ENCODE data around the gene MYRIP.
A peak's percentile ranks its signal among the peaks of the same experiment; 100 is the strongest.
"Not testable (repeated sequence)": the region's sequence is repeated elsewhere in the genome, so short reads cannot be mapped to it uniquely, and the experiment has no call there.

Gene MYRIP

GRCh38 chr3:40078590-40078989 is 269.2 kb downstream of the MYRIP start:
- DNase-seq, result peak in 11 of 58 donors; percentile 8 to 60 (median 26)

- DNase-seq, result no peak
Observed at GRCh38 chr3:40079203-40079846, 269.9 kb downstream of the MYRIP start.

DNA sequence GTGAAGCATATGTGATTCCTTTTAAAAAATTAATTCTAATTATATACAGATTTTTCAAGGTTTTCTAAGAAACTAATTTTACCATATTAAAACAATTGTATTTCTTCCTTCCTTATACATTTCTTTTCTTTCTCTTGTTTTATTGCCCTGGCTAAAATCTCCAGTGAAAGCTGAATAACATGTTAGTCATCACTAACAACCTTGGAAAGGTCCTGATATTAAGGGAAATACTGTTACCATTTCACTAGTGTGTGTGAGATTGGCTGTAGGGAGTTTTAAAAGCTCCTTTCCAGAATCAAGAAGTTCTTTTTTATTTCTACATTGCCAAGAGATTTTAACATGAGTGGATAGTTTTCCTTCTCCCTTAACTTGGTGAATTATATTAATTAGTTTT is 270.4 kb downstream of the MYRIP start:
- DNase-seq, result no peak

- no peak for DNase-seq
Observed at GRCh38 chr3:40083066-40083465, 273.7 kb downstream of the MYRIP start.

GRCh38 chr3:40084424-40084823 is 275.0 kb downstream of the MYRIP start:
- not testable (repeated sequence) for DNase-seq

GRCh38 chr3:40086890-40087883 is 277.8 kb downstream of the MYRIP start:
- DNase-seq, result no peak

DNA sequence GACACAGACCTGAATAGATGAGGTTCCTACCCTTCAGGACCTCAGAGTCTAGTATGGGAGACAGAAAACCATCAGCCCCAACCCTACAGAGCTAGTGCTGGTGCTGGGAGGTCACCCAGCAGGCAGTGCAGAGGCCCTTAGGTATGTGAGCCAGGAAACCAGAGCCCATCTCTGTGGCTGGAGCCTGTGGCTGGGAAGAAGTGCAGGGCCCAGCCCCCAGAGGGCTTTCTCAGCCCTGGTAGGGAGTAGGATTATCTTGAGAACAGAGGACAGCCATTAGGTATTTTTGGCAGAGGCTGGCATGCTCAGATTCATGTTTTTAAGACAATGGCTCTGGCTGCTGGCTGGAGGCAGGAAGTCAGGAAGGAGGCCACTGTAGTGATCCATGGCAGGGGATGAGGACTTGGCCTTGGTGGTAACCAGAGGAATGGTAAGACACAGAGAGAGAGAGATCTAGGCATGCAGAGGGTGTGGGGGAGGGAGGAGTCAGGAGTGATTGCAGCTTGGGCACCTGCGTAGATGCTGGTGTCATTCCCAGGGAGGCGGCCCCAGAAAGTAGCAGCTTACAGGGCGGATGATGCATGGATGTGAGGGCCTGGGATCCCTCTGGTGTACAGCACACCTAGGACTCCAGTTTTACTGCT is 279.2 kb downstream of the MYRIP start:
- DNase-seq, result no peak

DNA sequence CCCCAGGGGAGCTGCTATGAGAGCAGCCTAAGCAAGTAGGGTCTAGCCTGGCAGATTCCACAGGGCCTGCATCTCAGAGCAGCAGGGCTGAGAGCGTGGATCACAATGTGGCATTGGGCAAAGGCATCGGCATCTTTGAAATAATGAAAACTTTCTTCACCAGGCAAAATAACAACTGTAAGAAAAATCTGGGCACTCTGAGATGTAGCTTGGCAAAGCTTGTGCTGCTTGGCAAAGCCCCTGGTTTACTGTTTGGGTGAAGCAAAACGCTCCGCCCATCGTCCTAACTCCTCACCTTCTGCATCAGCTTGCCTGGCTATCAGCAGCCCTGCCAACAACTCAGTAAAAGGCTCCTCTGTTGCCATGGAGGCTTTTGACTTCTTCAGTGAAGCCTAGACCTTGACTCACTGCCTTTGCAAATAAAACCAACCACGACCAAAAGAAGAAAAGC is 287.3 kb downstream of the MYRIP start:
- DNase-seq, result peak in 38 of 58 donors; percentile 4 to 71 (median 28)

DNA sequence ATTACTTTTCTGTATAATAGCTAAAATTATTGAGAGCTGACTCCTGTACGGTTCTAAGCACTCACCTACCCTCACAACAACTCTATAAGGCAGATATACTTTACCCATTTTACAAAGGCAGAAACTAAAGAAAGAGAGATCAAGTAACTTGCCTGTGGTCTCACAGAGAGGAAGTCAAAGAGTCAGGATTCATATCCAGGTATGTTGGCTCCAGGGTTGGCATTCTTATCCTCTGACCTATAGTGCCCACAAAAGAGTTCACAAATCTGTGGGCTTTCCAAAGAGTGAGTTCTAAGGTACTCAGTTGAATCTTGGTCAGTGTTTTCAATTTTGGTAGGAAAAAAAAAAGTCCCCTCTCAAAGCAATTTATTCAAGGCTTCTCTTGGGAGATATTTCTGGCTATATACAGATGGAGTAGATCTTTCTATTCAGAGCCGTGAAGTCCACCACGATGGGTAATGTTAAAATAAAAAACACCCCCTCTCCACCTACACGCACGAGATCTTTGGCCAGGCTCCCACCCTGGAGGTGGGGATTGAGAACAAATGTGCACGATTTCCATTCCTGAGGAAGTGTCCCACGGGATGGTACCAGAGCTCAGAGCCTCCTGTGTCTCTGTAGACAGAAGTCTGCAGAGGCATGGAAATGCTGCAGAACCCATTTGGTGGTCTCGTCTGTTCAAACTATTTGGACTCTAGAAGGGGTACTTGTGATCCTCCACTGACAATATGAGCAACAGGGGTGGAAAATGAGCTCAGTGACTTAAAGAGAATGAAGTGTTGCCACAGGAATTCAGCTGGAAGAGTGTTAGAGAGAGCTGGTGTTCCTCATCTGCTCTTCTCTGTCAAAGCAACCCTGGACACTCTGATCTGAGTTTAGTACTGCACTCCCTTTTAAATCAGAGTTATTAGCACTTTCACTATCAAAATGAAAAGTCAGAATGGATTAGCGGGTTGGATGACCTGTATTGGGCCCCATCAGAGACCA is 288.0 kb downstream of the MYRIP start:
- peak in 13 of 58 donors; percentile 5 to 36 (median 18) for DNase-seq

GRCh38 chr3:40098261-40098759 is 288.9 kb downstream of the MYRIP start:
- DNase-seq, result no peak

DNA sequence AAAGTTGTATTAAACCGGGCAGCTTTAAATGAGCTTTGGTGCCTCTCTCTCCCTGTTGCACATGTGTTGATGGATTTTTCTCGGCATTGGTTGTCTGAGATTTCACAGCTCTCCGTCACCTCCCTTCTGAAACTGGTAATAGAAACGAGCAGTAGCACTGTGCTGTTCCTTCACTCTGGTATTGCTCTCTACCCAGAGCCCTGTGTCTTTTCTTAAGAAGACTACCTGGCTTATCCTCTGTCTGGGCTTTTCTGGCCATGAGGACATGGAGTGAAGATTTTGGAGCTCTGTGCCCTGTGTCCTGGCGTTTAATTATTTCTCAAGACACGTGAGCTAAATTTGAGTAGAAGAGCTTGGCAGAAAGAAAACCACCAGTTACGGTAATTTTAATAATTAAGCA is 290.5 kb downstream of the MYRIP start:
- DNase-seq, result peak in 4 of 58 donors; percentile 3 to 64 (median 20)

DNA sequence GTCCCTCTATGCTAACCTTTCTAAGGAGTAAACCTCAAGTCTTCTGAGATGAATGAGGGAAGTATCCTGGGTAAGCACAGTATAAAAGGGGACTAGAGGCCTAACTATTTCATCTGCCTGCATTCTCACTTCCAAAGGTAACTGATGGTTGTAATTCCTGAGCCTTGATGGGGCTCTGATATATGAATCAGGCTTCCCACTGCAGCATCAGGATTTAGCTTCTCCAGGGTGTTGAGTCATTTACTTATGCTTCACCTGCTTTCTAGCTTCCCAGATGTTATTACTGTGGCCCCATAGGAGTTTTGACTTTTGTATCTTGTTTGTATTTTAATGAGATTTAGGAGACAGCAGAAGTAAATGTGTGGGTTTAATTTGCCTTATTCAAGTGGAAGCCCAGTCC is 292.8 kb downstream of the MYRIP start:
- no peak for DNase-seq

DNA sequence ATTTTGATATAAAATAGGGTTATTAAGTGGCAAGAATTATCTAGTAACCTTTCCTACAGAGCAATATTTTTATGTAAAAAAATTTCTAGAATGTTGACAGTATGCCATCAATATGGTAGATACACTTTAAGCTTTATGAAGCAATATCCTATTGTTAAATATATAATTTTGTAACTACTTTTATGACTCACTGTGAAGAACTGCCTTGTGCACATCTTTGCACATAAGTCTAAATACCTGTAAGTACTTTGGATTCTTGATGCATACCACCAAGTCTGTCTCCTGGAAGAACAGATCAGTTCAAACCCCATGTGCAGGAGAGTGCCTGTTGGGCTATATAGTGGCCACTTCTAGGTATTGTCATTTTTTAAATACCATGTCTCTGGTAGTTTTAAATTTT is 294.4 kb downstream of the MYRIP start:
- DNase-seq, result no peak

DNA sequence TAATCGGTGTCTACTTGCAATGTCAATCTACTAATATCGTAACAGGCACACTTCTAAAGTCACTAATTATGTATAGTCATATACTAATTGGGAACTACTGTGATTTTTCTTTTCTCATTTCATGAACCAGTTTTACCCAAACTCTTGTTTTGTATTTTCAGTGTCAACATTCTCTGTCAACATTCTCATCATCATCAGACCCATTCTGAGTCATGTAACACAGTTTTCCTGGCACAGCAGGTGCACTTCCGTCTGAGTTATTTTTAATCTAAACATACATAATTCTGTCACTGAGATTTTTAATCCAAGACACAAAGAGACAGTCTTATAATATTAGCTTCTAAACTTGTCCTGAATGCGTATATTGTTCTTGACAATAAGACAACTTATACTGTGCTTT is 295.0 kb downstream of the MYRIP start:
- DNase-seq, result no peak

DNA sequence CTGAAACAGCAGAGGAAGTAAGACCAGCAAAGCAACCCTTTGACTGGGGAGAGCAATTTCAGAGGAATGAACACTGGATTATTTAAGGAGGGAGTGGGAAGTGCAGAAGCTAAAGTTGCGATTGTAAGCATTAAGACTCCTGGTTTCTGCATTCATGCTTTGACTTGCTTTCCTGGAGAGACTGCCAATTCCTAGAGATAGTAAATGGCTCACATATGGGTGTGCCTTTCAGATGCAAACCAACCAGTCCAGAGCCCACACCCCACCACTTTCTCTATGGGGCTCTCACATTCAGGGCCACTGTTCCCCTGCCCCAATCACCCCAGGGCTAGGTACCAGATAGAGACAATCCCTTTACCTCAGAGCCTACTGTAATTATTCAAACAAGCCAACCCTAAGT is 299.2 kb downstream of the MYRIP start:
- no peak for DNase-seq

DNA sequence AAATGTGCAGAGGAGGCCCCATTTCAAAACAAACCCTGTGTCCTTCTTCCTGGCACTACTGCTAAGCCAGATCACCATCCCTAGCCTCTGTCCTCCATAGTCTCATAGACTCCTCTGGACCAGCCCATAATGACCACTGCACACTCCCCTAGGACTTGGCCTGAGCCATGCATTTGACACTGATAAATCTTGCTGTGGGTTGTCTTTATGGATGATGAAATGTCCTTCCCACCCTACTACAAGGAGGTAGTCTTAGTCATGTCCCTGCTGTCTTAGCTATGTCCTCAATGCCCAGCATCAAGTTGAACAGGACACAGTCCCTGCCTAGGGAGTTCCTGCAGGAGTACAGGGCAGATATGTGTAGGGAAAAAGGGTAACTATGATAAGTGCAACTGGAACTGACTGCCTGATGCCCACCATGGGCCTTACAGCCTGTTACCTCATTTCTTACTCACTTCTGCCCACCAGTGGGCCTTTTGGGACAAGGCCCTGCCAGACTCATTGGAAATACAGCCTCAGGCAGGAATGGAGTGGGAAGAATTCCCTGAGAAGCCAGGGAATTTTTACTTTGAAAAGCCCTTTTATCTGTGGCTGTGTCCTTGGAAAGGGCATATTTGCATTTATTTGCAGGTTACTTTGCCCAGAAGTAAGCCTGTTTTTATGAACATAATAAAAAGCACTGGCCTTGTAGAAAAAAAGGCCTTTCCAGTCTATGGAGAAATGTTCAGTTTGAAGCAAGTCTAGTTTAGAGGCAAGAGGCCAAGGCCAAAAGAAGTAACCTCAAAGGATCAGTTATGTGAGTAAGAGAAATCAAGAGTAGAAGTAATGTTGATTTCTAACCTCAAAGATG is 300.5 kb downstream of the MYRIP start:
- peak in 2 of 58 donors; percentile 2 to 13 for DNase-seq

- no peak for DNase-seq
Observed at GRCh38 chr3:40116478-40117177, 307.2 kb downstream of the MYRIP start.

- no peak for DNase-seq
Observed at GRCh38 chr3:40118091-40118490, 308.7 kb downstream of the MYRIP start.

Data from anterior cingulate cortex (tissue), 58 donors.